Activated T-helper 17 cell treated with anti-CD3 and anti-CD28 coated beads, Interleukin-2, amount 50 U/mL, for 72 hours (primary cell): ENCODE results near the gene SOX18. TPM values are rescaled to one million over a fixed set of nuclear protein-coding genes. Genes with fewer than 3 reads are reported as not detected.

Source experiments
- ATAC-seq: fragments of 150-1000 bp; cut with Tn5 transposase; replicated peaks from 2 replicates; pipeline ENCODE4 v1.10.0; 2021; ENCODE audit warnings: mild to moderate bottlenecking, moderate library complexity
- H3K27ac Mint-ChIP-seq: one replicate; pipeline ENCODE4 v1.8.0; 2022; ENCODE audit warnings: mixed read lengths
- H3K27me3 Mint-ChIP-seq: one replicate; pipeline ENCODE4 v1.8.0; 2022; ENCODE audit warnings: mixed read lengths
- H3K36me3 Mint-ChIP-seq: one replicate; pipeline ENCODE4 v1.8.0; 2022; ENCODE audit warnings: low read depth, mild to moderate bottlenecking, mixed read lengths
- H3K4me1 Mint-ChIP-seq: one replicate; pipeline ENCODE4 v1.8.0; 2022; ENCODE audit warnings: mixed read lengths
- H3K4me3 Mint-ChIP-seq: one replicate; pipeline ENCODE4 v1.8.0; 2022; ENCODE audit warnings: mild to moderate bottlenecking, mixed read lengths
- H3K9me3 Mint-ChIP-seq: one replicate; pipeline ENCODE4 v1.8.0; 2022; ENCODE audit warnings: mixed read lengths
- total RNA-seq, 2 donors: library from RNA; stranded (reverse); gene quantifications; one replicate each; pipeline ENCODE4 v1.2.3, GENCODE V29; 2022

Gene SOX18
- total RNA-seq, 2 donors from 2014 or later = 0.13 to 0.22 TPM

- H3K9me3 Mint-ChIP-seq = no peaks in the 10 kb centered on the region
- ATAC-seq = no peak
- H3K27ac Mint-ChIP-seq = peak overlapping the region; percentile 87
- H3K36me3 Mint-ChIP-seq = peaks cover 29% of the 10 kb centered on the region
- H3K4me3 Mint-ChIP-seq = peak overlapping the region; percentile 91
- no peaks in the 10 kb centered on the region for H3K27me3 Mint-ChIP-seq
- no peaks in the 10 kb centered on the region for H3K4me1 Mint-ChIP-seq
Observed at GRCh38 chr20:64076061-64076997, 26.9 kb upstream of the SOX18 start.

DNA sequence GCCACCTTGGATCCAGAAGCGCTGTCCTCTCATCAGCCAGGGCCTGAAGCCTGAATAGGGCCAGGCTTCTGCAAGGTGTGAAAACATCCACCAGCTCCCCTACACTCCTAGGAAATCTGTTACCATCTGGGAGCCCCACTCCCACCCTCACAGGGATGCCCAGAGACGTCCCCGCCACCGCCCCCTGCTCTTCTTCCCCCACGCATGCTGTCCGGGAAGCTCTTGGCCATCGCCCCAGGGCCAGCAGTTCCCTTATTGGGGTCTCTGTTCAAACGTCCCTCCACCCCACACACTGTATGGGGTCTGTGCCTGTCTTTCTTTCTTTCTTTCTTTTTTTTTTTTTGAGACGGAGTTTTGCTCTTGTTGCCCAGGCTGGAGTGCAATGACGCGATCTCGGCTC, 26.1 kb upstream of the SOX18 start:
- H3K36me3 Mint-ChIP-seq = peaks cover 29% of the 10 kb centered on the region
- H3K9me3 Mint-ChIP-seq = no peaks in the 10 kb centered on the region
- H3K4me1 Mint-ChIP-seq = no peaks in the 10 kb centered on the region
- ATAC-seq = no peak
- no peaks in the 10 kb centered on the region for H3K27me3 Mint-ChIP-seq
- no peak overlapping the region for H3K4me3 Mint-ChIP-seq
- peak overlapping the region; percentile 17 for H3K27ac Mint-ChIP-seq

- H3K36me3 Mint-ChIP-seq = peaks cover 29% of the 10 kb centered on the region
- no peak for ATAC-seq
- no peaks in the 10 kb centered on the region for H3K9me3 Mint-ChIP-seq
- H3K4me1 Mint-ChIP-seq = no peaks in the 10 kb centered on the region
- no peak overlapping the region for H3K27ac Mint-ChIP-seq
- H3K27me3 Mint-ChIP-seq = no peaks in the 10 kb centered on the region
- no peak overlapping the region for H3K4me3 Mint-ChIP-seq
Observed at GRCh38 chr20:64074963-64075362, 25.5 kb upstream of the SOX18 start.

GRCh38 chr20:64074184-64074789, 24.8 kb upstream of the SOX18 start:
- Mint-ChIP-seq H3K27me3 (no peaks in the 10 kb centered on the region), H3K9me3 (no peaks in the 10 kb centered on the region), H3K36me3 (peaks cover 29% of the 10 kb centered on the region), H3K4me1 (no peaks in the 10 kb centered on the region), H3K4me3 (no peak overlapping the region), H3K27ac (no peak overlapping the region)
- no peak for ATAC-seq

DNA sequence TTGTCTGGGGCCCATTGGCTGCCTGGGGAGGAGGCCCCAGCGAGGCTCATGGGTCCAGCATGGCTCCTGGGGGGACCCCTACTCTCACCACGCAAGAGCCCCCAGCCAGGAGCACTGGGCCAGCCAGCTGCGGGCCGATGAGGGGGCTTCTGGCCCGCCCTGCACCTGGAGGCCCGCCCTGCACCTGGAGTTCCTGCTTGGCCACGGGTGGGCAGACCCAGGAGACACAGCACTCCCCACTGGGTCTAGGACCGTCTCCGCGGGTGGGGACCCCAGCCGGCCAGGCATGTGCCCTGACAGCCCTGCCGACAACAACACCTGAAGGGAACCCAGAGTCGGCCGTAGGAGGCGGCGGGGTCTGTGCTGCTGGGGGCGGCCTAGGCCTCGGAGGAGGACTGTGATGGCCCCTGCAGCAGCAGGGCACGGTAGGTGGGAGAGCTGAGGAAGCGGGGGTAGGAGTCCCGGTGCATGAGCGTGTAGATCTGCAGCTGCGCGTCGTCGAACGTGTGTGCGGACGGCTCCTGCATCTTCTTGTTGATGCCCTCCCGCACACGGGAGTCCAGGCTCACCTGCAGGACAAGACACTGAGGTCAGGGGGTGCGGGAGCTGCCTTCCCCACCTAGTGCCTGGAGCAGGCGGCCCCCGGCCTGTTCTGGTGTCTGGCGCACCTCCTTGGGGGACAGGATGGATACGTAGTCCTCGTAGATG, 24.2 kb upstream of the SOX18 start:
- Mint-ChIP-seq H3K27me3 (no peaks in the 10 kb centered on the region), H3K27ac (no peak overlapping the region)
- no peak for ATAC-seq

GRCh38 chr20:64072498-64073063, 23.1 kb upstream of the SOX18 start:
- H3K27ac Mint-ChIP-seq = peak overlapping the region; percentile 30
- H3K36me3 Mint-ChIP-seq = peaks cover 23% of the 10 kb centered on the region
- no peak for ATAC-seq
- H3K4me1 Mint-ChIP-seq = peaks cover 6% of the 10 kb centered on the region
- no peaks in the 10 kb centered on the region for H3K9me3 Mint-ChIP-seq
- no peaks in the 10 kb centered on the region for H3K27me3 Mint-ChIP-seq
- H3K4me3 Mint-ChIP-seq = no peak overlapping the region

More for the DNA sequence above, 24.2 kb upstream of the SOX18 start:
- no peaks in the 10 kb centered on the region for H3K9me3 Mint-ChIP-seq
- H3K36me3 Mint-ChIP-seq = peaks cover 29% of the 10 kb centered on the region
- H3K4me3 Mint-ChIP-seq = no peak overlapping the region
- no peaks in the 10 kb centered on the region for H3K4me1 Mint-ChIP-seq

DNA sequence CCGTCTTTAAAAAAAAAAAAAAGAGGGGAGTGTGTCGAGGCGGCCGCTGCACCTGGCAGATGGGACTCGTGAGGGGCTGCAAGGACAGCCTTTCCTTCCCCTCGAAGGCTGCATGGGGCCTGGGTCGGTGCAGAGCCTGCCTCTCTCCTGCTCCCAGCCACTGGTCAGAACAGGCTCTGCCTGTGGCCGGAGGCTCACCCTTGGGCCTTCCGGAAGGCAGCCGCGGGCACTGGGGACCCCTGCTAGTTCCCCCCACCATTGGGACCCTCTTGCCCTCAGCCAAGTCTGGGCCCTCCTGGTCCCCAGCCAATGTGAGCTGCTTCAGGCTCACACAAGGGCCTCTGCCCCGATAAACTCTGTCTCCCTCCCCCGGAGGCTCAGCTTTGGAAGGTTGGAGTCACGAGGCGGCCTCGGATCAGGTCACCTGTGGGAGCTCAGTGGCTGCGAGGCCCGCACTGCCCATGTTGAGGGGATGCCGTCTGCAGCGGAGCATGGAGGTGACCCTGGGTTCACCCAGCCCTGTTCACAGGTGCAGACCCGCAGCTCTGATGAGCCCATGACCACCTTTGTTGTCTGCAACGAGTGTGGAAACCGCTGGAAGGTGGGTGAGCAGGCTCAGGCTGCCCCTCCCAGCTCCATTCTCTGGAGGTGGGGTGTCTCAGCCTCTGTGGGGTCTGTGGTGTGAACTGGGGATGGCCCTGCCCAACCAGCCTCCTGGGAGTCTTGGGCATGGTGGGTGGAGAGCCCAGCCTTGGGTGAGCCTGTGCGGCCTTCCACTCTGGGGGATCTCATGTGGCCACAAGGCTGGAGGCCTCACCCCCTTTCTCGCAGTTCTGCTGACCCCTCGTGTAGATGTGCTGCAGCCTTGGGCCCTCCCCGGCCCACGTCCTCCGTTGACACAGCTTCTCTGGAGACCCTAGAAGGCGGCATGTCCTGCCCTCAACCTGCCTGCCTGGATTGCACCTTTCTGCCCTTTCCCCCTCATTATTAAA, 22.2 kb upstream of the SOX18 start:
- H3K4me3 Mint-ChIP-seq = no peak overlapping the region
- no peaks in the 10 kb centered on the region for H3K27me3 Mint-ChIP-seq
- no peak for ATAC-seq
- peaks cover 22% of the 10 kb centered on the region for H3K36me3 Mint-ChIP-seq
- H3K4me1 Mint-ChIP-seq = peaks cover 12% of the 10 kb centered on the region
- no peaks in the 10 kb centered on the region for H3K9me3 Mint-ChIP-seq
- peak overlapping the region; percentile 30 for H3K27ac Mint-ChIP-seq

- Mint-ChIP-seq H3K9me3 (no peaks in the 10 kb centered on the region), H3K27me3 (no peaks in the 10 kb centered on the region), H3K36me3 (peaks cover 16% of the 10 kb centered on the region), H3K27ac (no peak overlapping the region), H3K4me3 (no peak overlapping the region), H3K4me1 (peaks cover 21% of the 10 kb centered on the region)
- ATAC-seq = no peak
Observed at GRCh38 chr20:64070244-64070993, 21.0 kb upstream of the SOX18 start.

GRCh38 chr20:64069614-64070243, 20.3 kb upstream of the SOX18 start:
- Mint-ChIP-seq H3K4me1 (peaks cover 26% of the 10 kb centered on the region), H3K36me3 (peaks cover 15% of the 10 kb centered on the region), H3K9me3 (no peaks in the 10 kb centered on the region), H3K27me3 (no peaks in the 10 kb centered on the region), H3K27ac (no peak overlapping the region), H3K4me3 (no peak overlapping the region)
- ATAC-seq = no peak

GRCh38 chr20:64069209-64069613, 19.8 kb upstream of the SOX18 start:
- no peak for ATAC-seq
- H3K9me3 Mint-ChIP-seq = no peaks in the 10 kb centered on the region
- H3K4me1 Mint-ChIP-seq = peaks cover 26% of the 10 kb centered on the region
- H3K27ac Mint-ChIP-seq = no peak overlapping the region
- peaks cover 11% of the 10 kb centered on the region for H3K36me3 Mint-ChIP-seq
- no peak overlapping the region for H3K4me3 Mint-ChIP-seq
- H3K27me3 Mint-ChIP-seq = no peaks in the 10 kb centered on the region

GRCh38 chr20:64068386-64069208, 19.2 kb upstream of the SOX18 start:
- H3K4me1 Mint-ChIP-seq = peaks cover 32% of the 10 kb centered on the region
- no peaks in the 10 kb centered on the region for H3K27me3 Mint-ChIP-seq
- peak overlapping the region; percentile 25 for H3K27ac Mint-ChIP-seq
- H3K4me3 Mint-ChIP-seq = no peak overlapping the region
- no peak for ATAC-seq
- no peaks in the 10 kb centered on the region for H3K9me3 Mint-ChIP-seq
- peaks cover 10% of the 10 kb centered on the region for H3K36me3 Mint-ChIP-seq

GRCh38 chr20:64067733-64068307, 18.4 kb upstream of the SOX18 start:
- H3K36me3 Mint-ChIP-seq = peaks cover 5% of the 10 kb centered on the region
- no peak overlapping the region for H3K4me3 Mint-ChIP-seq
- no peak for ATAC-seq
- no peaks in the 10 kb centered on the region for H3K27me3 Mint-ChIP-seq
- no peaks in the 10 kb centered on the region for H3K9me3 Mint-ChIP-seq
- H3K27ac Mint-ChIP-seq = peak overlapping the region; percentile 25
- peaks cover 32% of the 10 kb centered on the region for H3K4me1 Mint-ChIP-seq
